T47D (cell line): ENCODE results near the gene BPIFB4.
"Not testable (repeated sequence)": the region's sequence is repeated elsewhere in the genome, so short reads cannot be mapped to it uniquely, and the experiment has no call there.

Experiments used
- DNase-seq, 2 experiments: peaks; one replicate each; pipeline versions ENCODE4 v3.0.0 to v3.0.0-alpha.2; 2011 to 2012; ENCODE audit warnings: low read depth in 1 of 2, low spot score in 1 of 2
- JUND ChIP-seq: IDR thresholded peaks from 2 replicates; pipeline ENCODE4 v1.6.1; 2012; ENCODE audit warnings: low read depth
- in situ Hi-C: cut with HindIII; loops from 2 replicates; pipeline ENCODE4 v1.10.0; 2016; ENCODE audit warnings: low sequenced_read_pairs, low pct_unique_long_range_greater_than_20kb

Gene BPIFB4

GRCh38 chr20:33099843-33100538 lies 20.5 kb downstream of the BPIFB4 start:
- peak in 1 of 2 experiments; percentile 65 for DNase-seq
- in situ Hi-C loops = no loop called here
- no peak for TF ChIP-seq JUND

- TF ChIP-seq JUND = no peak
- DNase-seq = no peak
- in situ Hi-C loops = no loop called here
Measured at GRCh38 chr20:33103556-33103955, 24.1 kb downstream of the BPIFB4 start.

GRCh38 chr20:33104336-33104735 lies 24.9 kb downstream of the BPIFB4 start:
- no peak for DNase-seq
- TF ChIP-seq JUND = no peak
- in situ Hi-C loops = no loop called here

DNA sequence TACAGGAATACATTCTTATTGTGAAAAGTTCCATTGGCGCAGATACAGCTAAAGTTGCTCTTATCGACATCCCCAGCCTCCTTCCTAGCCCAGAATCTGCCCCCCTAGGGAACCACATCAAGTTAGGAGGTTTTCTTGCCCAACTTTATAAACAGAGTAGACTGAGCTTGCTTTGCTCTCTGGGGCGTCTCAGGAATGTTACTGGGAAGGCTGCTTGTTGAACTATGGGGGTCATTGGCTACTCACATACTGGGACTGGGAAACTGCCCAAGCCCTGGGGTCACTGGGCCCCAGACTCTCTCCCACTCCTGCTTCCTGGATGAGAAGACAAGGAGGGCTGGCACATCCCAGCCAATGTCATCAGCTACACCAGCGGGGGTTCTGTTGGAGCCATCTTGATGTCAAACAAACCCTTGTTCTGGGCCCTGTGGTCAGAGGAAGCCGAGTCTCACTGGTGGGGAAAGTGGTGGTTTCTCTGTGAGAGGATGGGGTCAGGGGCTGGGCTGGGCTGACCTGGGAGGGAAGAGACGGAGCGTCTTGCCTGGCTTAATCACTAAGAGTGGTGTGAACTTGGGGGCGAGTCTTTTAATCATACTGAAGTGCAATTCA lies 26.0 kb downstream of the BPIFB4 start:
- in situ Hi-C loops = no loop called here
- TF ChIP-seq JUND = no peak
- DNase-seq = no peak

DNA sequence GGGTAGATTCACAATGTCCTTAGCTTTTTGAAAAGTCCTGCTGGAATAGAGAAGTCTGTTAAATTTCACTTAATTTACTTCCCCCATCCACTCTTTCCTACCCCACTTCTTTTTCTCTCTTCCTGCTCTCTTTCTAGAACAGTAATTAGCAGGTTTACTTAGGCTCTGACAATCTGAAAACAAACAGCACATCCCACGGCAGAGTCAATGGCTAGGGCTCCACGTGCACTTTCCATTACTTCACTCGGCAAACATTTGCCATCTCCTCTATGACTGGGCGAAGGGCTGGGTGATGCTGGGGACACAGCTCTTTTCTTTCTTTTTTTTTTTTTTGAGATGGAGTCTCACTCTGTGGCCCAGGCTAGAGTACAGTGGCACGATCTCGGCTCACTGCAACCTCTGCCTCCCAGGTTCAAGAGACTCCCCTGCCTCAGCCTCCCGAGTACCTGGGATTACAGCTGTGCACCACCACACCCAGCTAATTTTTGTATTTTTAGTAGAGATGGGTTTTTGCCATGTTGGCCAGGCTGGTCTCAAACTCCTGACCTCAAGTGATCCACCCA lies 26.7 kb downstream of the BPIFB4 start:
- DNase-seq = peak in 1 of 2 experiments; percentile 59
- in situ Hi-C loops = not testable (repeated sequence)

GRCh38 chr20:33108661-33109060 lies 29.2 kb downstream of the BPIFB4 start:
- DNase-seq = no peak
- no peak for TF ChIP-seq JUND
- in situ Hi-C loops = no loop called here

DNA sequence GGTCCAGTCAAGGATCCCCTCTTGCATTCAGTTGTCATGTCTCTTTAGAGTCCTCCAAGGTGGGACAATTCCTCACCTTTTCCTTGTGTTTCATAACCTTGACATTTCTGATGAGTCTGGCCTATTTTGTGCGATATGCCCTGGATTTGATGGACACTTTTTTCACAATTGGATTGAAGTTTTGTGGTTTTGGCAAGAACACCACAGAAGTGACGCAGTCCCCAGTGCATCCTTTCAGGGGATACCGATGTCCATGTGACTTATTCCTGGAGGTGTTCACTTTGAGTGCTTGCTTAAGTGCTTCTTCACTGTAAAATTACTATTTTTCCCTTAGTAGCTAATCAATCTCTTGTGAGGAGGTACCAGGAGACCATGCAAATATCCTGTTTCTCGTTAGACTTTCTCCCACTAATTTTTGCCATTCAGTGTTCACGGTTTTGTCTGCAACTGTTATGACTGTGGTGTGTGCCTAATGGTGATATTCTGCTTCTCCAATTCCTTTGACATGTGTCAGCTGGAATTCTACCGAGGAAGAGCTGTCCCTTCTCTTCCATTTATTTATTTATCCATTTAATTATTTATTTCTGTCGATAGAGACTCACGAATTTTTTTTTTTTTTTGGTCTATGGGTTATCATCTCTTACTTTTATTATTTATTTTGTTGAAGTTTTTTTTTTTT lies 30.8 kb downstream of the BPIFB4 start:
- no peak for DNase-seq
- TF ChIP-seq JUND = no peak
- in situ Hi-C loops = no loop called here

GRCh38 chr20:33111306-33111705 lies 31.9 kb downstream of the BPIFB4 start:
- in situ Hi-C loops = no loop called here
- no peak for DNase-seq
- no peak for TF ChIP-seq JUND

DNA sequence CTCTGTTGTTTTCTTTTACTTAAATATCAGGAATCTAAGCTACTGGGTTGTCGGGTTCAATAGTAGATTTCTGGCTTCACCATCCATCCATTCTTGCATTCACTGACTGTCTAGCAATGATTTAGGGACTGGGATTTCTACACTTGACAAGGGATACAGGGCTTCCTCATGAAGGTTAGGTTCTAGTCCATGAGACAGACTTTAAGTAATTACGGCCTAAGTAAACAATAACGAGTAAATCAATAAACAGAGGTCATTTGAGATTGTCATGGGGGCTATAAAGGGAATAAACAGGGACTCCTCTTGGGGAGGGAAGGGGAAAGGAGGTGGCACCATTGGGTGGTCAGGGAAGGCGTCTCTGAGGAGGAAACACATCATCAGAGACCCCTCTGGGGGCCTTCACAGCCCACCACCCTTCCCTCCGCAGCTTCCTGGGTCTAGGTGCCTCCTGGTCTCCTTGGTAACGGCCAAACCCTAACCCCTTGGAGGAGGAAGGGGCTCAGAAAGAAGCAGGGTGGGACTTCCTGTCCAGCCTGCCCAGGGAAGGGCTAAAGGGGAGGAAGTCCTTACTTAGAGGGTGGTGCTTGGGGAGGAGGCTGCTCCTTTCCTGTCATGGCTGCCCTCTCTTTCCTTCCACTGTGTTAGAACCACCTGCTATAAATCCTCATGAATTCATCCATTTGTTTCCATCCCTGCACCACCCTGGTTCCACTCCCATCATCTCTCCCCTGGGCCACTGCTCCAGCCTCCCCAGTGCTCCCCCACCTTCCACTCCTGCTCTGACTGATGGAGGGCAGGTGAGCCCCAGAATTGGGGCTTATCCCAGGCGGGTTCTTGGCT lies 33.3 kb downstream of the BPIFB4 start:
- in situ Hi-C loops = no loop called here
- TF ChIP-seq JUND = no peak
- no peak for DNase-seq

DNA sequence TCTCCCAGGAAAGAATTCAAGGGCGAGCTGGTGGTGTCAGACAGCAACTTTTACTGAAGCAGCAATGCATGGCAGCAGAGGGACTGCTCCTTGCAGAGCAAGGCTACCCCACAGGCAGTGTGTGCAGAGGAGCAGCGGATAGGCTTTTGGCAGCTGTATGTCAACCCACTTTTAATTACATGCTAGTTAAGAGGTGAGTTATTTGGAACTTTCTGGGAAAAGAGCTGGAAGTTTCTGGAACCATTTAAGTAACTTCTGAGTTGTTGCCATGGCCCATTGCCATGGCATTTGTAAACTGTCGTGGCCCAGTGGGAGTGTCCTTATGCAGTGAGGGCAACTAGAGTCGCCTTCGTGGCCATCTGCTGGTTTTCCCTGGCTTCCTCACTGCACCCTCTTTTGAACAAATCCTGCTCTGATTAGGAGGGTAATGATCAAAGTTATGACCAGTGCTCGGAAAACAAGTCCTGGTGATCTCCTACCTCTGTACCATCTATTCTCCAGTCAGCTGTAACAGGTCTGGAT lies 34.0 kb downstream of the BPIFB4 start:
- no peak for TF ChIP-seq JUND
- in situ Hi-C loops = no loop called here
- DNase-seq = no peak

- DNase-seq, in situ Hi-C loops: not testable (repeated sequence)
Measured at GRCh38 chr20:33115501-33115900, 36.1 kb downstream of the BPIFB4 start.
